HG02840 (cell line): ENCODE measurements around the gene OBSCN.

Experiments used
- ATAC-seq: cut with Tn5 transposase; IDR thresholded peaks from one replicate; pipeline ENCODE4 v1.9.1; 2021; ENCODE audit warnings: mild to moderate bottlenecking, moderate library complexity, moderate number of reproducible peaks; ENCODE audit not compliant: unreplicated experiment, low FRiP score

OBSCN gene

GRCh38 chr1:228391411-228392020 is 183.7 kb downstream of the OBSCN start:
- no peak for ATAC-seq

- ATAC-seq = no peak
Observed at GRCh38 chr1:228392111-228392936, 184.5 kb downstream of the OBSCN start.

GRCh38 chr1:228393268-228393701 is 185.4 kb downstream of the OBSCN start:
- ATAC-seq = no peak

- ATAC-seq = no peak
Observed at GRCh38 chr1:228393811-228394570, 186.1 kb downstream of the OBSCN start.

- no peak for ATAC-seq
Observed at GRCh38 chr1:228394571-228395394, 186.9 kb downstream of the OBSCN start.

GRCh38 chr1:228396770-228397662 is 189.2 kb downstream of the OBSCN start:
- ATAC-seq = no peak

- ATAC-seq = no peak
Observed at GRCh38 chr1:228397966-228398365, 190.1 kb downstream of the OBSCN start.

GRCh38 chr1:228398741-228399461 is 191.1 kb downstream of the OBSCN start:
- ATAC-seq = no peak

- ATAC-seq = no peak
Observed at GRCh38 chr1:228399531-228400236, 191.8 kb downstream of the OBSCN start.

GRCh38 chr1:228400237-228400651 is 192.4 kb downstream of the OBSCN start:
- ATAC-seq = no peak

GRCh38 chr1:228400692-228401454 is 193.0 kb downstream of the OBSCN start:
- no peak for ATAC-seq

GRCh38 chr1:228401782-228402640 is 194.2 kb downstream of the OBSCN start:
- ATAC-seq = no peak

- no peak for ATAC-seq
Observed at GRCh38 chr1:228402641-228403025, 194.8 kb downstream of the OBSCN start.

GRCh38 chr1:228403231-228403631 is 195.4 kb downstream of the OBSCN start:
- no peak for ATAC-seq

- no peak for ATAC-seq
Observed at GRCh38 chr1:228404107-228404720, 196.4 kb downstream of the OBSCN start.
